GM18499 (cell line): ENCODE results near the gene ARMC6.
"Not testable (repeated sequence)": the region's sequence is repeated elsewhere in the genome, so short reads cannot be mapped to it uniquely, and the experiment has no call there.

Source experiments
- ATAC-seq: cut with Tn5 transposase; IDR thresholded peaks from one replicate; pipeline ENCODE4 v1.9.1; 2021; ENCODE audit warnings: moderate number of reproducible peaks; ENCODE audit not compliant: insufficient read depth, unreplicated experiment

ARMC6 gene

DNA sequence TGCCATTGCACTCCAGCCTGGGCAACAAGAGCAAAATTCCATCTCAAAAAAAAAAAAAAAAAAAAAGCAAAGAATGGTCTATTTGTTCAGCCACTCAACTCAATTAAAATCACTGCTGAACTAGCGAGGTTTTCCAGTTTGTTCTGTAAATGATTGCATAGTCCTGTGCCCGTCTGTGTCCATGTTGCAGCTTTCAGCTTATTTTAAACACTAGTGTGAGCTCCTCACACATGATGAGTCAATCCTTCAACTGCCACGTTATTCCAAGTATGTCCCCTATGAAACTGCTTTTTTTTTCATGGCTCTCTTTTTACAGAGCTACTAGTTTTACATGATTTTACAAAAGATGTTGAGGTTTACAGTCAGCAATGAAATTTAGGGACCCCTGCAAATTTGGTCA lies 12.3 kb upstream of the ARMC6 start:
- ATAC-seq = no peak

DNA sequence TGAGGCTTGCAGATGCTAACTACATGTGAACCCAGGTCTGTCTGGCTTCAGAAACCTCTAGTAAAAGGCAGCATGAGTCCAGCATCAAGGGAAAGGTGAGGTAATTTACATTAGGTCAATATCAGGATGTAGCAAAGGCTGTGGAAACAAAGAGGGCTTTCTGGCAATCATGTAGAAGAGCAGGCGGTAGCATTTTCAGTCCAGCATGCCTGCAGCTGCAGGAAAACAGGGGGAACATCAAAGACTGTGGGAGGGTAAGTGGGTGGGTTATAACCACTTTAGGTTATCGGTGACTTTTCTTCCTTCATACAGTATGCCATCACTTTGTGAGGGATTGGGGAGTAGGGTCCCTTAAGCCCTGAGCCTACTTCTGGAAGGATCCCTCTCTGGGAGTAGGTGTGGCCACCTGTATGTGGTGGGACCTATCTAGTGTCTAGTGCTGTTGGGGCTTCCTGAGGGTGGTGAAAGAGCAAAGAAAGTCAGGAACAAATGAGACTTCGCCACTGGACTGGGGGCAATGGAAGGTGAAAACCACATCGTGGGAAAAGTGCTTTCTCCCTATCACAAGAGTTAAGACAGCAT lies 10.9 kb upstream of the ARMC6 start:
- no peak for ATAC-seq

DNA sequence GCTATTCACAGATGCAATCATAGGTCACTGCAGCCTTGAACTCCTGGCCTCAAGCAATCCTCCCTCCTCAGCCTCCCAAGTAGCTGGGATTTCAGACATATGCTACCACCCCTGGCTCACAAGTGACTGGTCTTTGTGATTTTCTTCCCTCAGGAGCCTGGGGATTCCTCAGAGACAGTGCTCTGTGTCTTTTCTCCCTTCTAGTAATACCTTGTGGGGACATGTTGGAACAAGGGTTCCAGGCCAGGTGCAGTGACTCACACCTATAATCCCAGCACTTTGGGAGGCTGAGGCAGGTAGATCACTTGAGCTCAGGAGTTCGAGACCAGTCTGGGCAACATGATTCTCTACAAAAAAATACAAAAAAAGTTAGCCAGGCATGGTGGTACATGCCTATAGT lies 10.0 kb upstream of the ARMC6 start:
- ATAC-seq = not testable (repeated sequence)

DNA sequence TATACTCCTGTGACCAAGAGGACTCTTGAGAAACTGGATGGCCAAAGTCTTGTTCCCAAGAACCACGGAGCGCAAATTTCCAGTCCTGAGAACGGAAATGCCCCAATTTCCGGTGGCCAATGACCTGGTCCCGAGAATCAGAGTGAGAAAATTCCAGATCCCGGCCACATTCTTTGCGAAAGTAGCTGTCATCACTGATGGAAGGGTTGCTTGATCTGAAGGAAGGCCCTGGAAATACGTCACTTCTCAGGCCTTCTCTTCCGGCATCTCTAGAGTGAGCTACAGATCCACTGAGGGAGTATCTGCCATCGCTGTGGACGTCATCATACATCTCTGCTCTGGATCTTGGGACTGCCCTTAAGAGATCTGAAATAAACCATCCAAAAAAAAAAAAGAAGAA lies 7.5 kb upstream of the ARMC6 start:
- ATAC-seq = no peak

DNA sequence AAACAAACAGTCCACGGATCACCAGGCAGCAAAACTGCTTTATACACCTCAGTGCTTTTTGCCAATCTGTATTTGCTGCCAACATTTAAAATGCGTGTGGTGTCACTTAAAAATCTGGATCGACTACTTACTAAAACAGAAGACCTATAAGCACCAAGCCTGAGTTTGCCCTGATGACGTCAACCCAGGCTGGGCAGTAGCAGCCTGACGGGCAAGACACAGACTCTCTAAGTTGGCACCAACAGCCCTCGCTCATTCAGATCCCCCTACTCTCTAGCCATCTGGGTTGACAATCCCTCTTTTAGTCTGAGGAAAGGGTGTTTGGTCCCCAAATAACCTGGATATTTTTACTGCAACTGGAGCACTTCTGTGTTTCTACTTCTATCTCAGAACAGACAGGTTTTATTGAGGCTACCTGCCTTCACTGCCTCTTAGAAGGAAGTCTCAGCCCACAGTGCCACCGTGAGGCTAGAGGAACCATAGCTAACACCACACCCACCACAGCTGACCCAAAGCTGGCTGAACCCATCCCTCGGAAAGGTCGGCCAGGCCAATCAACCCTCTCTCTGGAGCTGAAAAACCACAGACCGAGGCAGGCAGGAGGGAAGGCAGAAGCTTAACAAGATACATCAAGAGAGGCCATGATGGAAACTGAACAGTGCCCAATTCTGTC lies 7.0 kb upstream of the ARMC6 start:
- no peak for ATAC-seq

DNA sequence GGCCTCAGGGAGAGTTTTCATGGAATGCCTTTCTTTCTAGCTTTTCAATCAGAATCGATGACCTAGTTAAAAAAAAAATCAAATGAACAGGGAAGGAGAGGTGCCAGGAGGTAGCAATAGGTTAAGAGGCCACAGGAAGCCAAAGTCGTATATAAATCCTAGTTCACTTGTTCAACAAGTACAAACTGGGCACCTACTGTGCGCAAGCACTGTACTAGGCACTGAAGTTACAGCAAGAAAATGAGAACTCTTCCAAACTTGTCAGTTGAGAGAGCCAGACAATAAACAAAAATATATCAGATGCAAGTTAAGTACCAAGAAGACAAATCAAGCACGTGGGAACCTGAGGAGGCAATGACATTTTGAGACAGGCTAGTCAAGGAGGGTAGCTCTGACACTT lies 6.2 kb upstream of the ARMC6 start:
- no peak for ATAC-seq

DNA sequence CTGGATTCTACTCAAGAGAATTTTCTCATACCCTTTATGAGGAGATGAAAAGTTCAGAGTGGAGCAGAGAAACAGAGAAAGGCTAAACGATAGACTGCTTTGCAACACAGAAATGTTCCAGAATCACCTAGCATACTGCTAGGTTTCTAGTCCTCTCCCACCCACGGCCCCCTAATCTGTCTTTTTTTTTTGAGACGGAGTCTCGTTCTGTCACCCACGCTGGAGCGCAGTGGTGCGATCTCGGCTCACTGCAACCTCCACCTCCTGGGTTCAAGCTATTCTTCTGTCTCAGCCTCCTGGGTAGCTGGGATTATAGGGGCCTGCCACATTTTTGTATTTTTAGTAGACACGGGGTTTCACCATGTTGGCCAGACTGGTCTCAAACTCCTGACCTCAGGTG lies 4.9 kb upstream of the ARMC6 start:
- ATAC-seq = no peak

DNA sequence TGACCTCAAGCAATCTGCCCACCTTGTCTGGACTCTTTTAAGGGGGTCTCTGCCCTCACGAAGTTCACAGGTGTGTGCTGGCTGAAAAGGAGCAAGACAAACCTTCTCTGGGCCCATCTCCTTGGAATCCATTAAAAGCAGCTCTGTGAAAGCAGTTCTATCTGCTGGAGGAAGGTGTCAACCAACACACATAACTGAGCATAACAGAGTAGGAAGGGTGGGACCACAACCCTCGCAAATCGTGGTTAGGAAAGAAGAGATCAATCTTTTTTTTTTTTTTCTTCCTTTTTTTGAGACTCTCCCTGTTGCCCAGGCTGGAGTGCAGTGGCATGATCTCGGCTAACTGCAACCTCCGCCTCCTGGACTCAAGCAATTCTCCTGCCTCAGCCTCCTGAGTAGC lies 1.5 kb upstream of the ARMC6 start:
- ATAC-seq = no peak

DNA sequence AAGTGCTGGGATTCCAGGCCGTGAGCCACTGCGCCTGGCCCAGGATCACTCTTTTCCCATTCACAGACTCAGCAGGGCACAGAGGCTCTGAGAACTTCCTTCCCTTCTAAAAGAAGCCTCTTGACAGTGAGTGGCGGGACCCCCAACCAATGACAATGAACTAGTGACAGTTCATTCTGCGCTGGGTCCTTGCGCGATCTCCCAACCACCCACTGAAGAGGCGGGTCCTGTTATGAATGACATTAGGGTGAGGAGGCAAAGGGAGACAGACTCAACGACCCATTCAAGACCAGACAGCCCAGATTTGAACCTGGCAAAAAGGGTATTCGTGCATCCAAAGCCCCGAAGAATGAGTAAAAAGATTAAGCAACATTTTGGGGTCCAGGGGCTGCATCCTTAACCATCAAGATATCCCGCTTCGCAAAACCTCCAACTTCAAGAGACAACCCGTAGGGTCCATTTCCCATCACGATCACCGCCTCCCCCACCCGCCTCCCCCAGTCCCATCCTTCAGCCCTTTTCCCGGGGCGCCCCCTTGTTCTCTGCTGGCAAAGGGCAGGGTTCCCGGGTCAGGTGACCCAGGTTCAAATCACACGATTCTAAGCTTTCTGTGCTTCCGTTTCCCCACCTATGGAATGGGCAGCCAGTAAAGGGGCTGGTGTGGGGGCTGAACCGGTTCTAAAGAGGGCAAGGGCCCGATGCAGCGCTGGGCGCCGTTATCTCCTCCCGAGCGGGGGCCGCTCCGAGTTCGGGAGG lies 805 bp upstream of the ARMC6 start:
- ATAC-seq = no peak

DNA sequence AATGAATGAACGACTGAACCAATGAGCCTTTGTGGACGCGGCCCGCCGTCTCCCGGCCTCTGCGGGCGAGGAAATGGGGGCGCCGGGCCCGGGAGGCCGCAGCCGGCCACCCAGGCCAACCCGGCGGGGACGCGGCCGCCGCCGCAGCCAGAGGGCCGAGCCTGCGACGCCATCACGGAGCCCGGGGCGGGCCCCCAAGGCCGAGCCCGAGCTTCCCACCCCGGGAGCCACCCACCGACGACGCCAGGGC lies 302 bp upstream of the ARMC6 start:
- ATAC-seq = no peak

DNA sequence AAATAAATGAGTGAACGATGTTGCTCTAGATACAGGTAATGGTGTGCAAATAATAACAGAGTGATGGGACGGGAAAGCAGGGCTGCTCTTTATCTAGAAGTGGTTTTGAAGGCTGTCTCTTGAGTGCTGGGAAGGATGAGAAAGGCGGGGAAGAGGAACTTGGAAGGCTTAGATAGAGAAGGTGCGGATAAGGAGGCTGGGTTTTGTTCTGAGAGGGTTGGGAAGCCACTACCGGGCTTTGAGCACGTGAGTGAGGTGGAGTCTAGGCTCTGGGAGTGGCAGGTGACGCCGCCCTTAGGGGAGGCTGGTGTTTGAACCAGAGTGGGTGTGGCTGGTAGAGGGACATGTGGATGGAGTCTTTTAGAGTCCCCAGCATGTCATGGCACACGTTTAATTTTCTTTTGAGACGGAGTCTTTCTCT lies 811 bp downstream of the ARMC6 start:
- no peak for ATAC-seq

DNA sequence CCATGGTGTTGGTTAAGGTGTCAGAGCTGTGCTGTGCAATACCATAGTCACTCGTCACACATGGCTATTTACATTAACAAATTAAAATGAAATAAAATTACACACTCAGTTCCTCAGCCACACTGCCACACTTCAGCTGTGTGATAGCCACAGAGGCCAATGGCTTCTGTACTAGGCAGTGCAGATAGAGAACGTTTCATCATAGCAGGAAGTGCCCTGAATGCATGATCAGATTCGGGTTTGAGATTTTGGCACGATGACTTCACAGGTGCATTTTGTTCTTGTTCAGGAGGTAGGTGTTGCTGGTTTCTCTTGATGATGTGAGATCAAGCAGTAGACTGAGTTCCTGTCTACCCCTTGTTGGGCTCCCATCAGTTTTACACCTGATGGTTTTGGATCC lies 6.5 kb downstream of the ARMC6 start:
- ATAC-seq = no peak

DNA sequence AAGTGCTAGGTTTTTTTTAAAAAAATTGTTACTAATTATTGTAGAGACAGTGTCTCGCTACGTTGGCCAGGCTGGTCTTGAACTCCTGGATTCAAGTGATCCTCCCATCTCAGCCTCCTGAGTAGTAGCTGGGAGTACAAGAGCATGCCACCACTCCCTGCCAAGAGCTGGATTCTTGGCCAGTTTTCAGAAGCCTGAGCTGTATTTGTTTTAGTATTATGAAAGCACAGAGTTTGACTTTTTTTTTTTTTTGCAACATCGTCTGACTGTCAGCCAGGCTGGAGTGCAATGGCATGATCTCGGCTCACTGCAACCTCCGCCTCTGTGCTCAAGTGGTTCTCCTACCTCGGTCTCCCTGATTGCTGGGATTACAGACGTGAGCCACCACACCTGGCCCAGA lies 7.0 kb downstream of the ARMC6 start:
- no peak for ATAC-seq

DNA sequence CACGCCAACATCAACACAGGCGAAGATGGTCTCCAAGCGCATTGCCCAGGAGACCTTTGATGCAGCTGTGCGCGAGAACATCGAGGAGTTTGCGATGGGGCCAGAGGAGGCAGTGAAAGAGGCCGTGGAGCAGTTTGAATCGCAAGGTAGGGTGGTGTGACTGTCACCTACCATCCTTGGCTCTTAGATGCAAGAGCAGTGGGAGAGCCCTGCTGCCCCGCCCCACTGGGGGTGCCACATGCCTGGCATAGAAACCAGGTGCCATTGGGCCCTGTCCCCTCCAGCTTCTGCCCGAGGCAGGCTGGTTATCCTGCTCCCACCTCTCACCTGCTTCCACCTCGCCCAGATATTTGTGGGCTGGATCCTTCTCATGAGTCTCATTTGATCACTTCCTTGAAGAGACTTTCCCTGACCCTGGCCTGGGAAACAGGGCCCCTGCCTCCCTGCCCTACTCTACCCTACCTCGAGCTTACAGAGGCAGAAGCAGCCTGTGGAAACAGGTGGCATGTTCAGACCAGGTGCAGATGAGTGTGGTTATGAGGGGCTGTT lies 9.4 kb downstream of the ARMC6 start:
- ATAC-seq = no peak

DNA sequence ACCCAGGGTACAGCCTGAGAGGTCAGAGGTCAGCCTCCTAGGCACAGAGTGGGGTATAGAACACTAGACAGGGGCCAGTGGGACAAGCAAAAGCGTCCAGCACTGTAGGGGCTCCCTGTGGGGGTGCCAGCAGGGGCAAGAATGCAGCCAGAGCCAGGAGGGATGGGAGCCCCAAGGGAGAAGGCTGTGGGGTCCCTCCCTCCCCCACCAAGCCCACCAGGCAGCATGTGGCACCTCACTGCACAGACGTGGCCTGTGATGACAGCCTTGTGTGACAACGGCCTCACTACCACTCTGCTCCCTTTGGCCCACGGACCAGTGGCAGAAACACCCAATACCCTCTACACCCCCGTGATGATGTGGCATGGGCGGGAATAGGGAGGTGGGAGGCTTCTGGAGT lies 10.1 kb downstream of the ARMC6 start:
- no peak for ATAC-seq

DNA sequence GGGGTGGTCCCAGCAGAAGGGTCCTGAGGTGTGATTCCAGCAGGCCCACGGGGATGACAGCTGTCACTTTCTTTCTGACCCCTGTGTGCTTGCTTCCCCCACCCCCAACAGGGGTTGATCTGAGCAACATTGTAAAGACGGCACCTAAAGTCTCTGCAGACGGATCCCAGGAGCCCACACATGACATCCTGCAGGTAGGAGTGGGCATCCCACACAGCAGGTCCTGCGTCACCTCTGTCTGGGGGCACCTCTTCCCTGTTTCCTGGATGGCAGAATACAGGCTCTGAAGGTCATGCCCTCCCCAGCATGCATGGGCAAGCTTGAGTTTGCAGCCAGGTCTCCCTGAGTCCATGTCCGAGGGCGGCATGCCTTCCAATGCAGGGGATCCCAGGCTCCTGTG lies 10.5 kb downstream of the ARMC6 start:
- ATAC-seq = no peak

DNA sequence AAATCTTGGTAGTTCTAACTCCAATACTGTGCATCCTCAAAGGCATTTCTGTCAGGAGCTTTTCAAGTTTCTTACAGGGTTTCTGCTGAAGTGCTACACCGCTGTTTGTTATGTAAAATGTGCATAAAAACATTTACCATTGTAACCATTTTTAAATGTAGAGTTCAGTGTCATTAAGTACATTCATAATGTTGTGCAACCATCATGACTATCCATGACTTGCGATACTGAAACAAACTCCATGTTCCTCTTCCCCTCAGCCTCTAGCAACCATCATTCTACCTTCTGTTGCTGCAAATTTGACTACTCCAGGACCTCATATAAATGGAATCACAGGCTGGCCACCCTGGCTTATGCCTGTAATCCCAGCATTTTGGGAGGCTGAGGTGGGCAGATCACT lies 16.0 kb downstream of the ARMC6 start:
- no peak for ATAC-seq

DNA sequence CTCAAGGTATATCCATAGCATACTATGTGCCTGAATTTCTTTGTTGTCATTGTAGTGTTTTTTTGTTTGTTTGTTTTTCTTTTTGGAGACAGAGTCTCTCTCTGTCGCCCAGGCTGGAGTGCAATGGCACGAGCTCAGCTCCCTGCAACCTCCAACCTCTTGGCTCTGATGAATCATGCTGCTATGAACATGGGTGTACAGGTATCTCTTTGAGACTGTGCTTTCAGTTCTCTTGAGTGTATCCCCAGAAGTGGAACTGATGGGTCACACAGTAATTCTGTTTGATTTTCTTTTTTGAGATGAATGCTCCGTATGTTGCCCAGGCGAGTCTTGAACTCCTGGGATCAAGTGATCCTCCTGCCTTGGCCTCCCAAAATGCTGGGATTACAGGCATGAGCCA lies 16.7 kb downstream of the ARMC6 start:
- ATAC-seq = no peak

DNA sequence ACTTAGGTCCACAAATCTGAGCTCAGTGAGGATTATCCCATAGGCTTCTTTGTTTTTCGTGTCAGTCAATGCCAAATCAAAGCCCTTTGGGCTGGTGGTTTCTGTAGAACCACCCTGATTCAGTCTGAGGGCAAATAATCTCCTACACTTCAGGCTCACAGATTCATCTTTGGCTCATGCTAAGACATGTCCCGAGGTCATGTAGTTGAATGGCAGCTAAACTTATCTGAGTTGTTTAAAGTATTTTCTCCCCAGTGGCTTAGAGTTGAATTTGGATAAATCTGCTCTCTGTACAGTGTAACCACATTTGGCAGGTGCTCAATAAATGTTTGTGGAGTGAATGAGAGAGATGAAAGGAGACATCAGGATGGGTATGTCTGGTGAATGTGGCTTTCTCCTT lies 17.3 kb downstream of the ARMC6 start:
- no peak for ATAC-seq

DNA sequence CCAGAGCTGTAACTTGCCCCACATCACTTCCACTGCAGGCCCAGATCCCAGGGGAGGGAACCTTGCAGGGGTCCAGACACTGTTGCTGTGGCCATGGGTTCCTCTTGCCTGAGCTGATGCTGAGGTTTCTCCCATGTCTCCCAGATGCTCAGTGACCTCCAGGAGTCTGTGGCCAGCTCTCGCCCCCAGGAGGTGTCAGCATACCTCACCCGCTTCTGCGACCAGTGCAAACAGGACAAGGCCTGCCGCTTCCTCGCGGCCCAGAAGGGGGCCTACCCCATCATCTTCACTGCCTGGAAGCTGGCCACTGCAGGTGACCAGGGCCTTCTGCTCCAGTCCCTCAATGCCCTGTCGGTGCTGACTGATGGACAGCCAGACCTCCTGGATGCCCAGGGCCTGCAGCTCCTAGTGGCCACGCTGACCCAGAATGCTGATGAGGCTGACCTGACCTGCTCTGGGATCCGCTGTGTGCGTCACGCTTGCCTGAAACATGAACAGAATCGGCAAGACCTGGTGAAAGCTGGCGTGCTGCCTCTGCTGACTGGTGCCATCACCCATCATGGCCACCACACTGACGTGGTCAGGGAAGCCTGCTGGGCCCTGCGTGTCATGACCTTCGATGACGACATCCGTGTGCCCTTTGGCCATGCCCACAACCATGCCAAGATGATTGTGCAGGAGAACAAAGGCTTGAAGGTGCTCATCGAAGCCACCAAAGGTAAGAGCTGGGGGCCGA lies 18.2 kb downstream of the ARMC6 start:
- ATAC-seq = no peak

DNA sequence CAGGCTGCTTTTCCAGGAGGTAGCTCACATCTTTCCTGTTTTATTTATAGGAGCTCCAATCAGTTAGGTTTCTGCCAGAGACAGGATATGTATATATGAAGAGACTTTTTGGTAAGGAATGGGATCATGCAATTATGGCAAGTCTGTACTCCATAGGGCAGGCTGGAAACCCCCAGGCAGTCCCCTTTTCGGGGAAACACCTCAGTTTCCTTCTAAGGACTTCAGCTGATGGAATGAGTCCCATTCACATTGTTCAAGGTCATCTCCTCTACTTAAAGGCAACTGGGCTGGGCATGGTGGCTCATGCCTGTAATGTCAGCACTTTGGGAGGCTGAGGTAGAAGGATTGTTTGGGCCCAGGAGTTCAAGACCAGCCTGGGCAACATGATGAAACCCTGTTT lies 19.5 kb downstream of the ARMC6 start:
- ATAC-seq = no peak
